Stimulated activated CD8-positive, alpha-beta memory T cell treated with anti-CD3 and anti-CD28 coated beads, Interleukin-15, amount 100 ng/mL, for 24 hours (primary cell): ENCODE results near the gene AP4E1.
"Not testable (repeated sequence)": the region's sequence is repeated elsewhere in the genome, so short reads cannot be mapped to it uniquely, and the experiment has no call there.

Experiments used
- DNase-seq: peaks from one replicate; pipeline ENCODE4 v3.0.0-alpha.2; 2020; ENCODE audit warnings: low read depth

The AP4E1 gene

GRCh38 chr15:50889589-50889988 is 18.9 kb upstream of the AP4E1 start:
- no peak for DNase-seq

- DNase-seq: no peak
Observed at GRCh38 chr15:50890751-50891150, 17.7 kb upstream of the AP4E1 start.

- no peak for DNase-seq
Observed at GRCh38 chr15:50891159-50891558, 17.3 kb upstream of the AP4E1 start.

- no peak for DNase-seq
Observed at GRCh38 chr15:50893976-50894375, 14.5 kb upstream of the AP4E1 start.

- not testable (repeated sequence) for DNase-seq
Observed at GRCh38 chr15:50901390-50901789, 7.1 kb upstream of the AP4E1 start.

- no peak for DNase-seq
Observed at GRCh38 chr15:50904211-50904610, 4.3 kb upstream of the AP4E1 start.

GRCh38 chr15:50905055-50905454 is 3.4 kb upstream of the AP4E1 start:
- no peak for DNase-seq

- DNase-seq: peak; percentile 31
Observed at GRCh38 chr15:50906954-50907600, 1.4 kb upstream of the AP4E1 start.

GRCh38 chr15:50907601-50908208 is 778 bp upstream of the AP4E1 start:
- no peak for DNase-seq

GRCh38 chr15:50909010-50909317 is 481 bp downstream of the AP4E1 start:
- DNase-seq: no peak

- DNase-seq: not testable (repeated sequence)
Observed at GRCh38 chr15:50910426-50910795, 1.9 kb downstream of the AP4E1 start.

GRCh38 chr15:50911001-50911400 is 2.5 kb downstream of the AP4E1 start:
- no peak for DNase-seq

- no peak for DNase-seq
Observed at GRCh38 chr15:50911621-50912020, 3.1 kb downstream of the AP4E1 start.

GRCh38 chr15:50916400-50916799 is 7.9 kb downstream of the AP4E1 start:
- DNase-seq: no peak

- DNase-seq: not testable (repeated sequence)
Observed at GRCh38 chr15:50919359-50919758, 10.9 kb downstream of the AP4E1 start.

GRCh38 chr15:50925281-50925680 is 16.8 kb downstream of the AP4E1 start:
- DNase-seq: no peak

GRCh38 chr15:50929062-50929461 is 20.6 kb downstream of the AP4E1 start:
- no peak for DNase-seq

GRCh38 chr15:50930792-50931191 is 22.3 kb downstream of the AP4E1 start:
- DNase-seq: no peak

- no peak for DNase-seq
Observed at GRCh38 chr15:50933341-50933740, 24.9 kb downstream of the AP4E1 start.

GRCh38 chr15:50938525-50938924 is 30.0 kb downstream of the AP4E1 start:
- no peak for DNase-seq

GRCh38 chr15:50939911-50940310 is 31.4 kb downstream of the AP4E1 start:
- DNase-seq: no peak

GRCh38 chr15:50940506-50940905 is 32.0 kb downstream of the AP4E1 start:
- no peak for DNase-seq

- DNase-seq: no peak
Observed at GRCh38 chr15:50943638-50944037, 35.2 kb downstream of the AP4E1 start.

GRCh38 chr15:50944672-50945071 is 36.2 kb downstream of the AP4E1 start:
- DNase-seq: no peak
